ENCODE results near the gene MGA. TPM values are rescaled to one million over a fixed set of nuclear protein-coding genes. Genes with fewer than 3 reads are reported as not detected.

Gene MGA
- total and polyA plus RNA-seq, 2 of the 8 experiments (the other 6 are each of a cell fraction or from before 2014, with no cell fraction given): 7.6 to 53.2 TPM

GRCh38 chr15:41812820-41813375, 152.7 kb downstream of the MGA start:
- H3K9ac ChIP-seq (replicated peaks in 1 of 4; ENCODE audit: extremely low read depth in 1 of 4, low read depth in 3 of 4, low read length in 3 of 4): no peak overlapping the region
- WGBS, 2 experiments (ENCODE audit: extremely low coverage in 1 of 2, insufficient coverage in 1 of 2, insufficient read length in 1 of 2, insufficient replicate concordance in 2 of 2, low coverage in 1 of 2, low lambda C conversion rate in 2 of 2, missing lambda C conversion rate in 1 of 2): 87% methylated on average over 11 of the region's 11 CpGs; no CpG with 5 or more reads in 1 of the 2 experiments
- CTCF ChIA-PET (ENCODE audit: partially characterized antibody): interaction anchor here (0.9 to 13.7 kb wide), 21 partner anchors 8 to 256 kb away, joined by 3 to 283 read pairs (median 4); partner anchors contain the start of gene MAPKBP1

More at GRCh38 chr15:41812820-41813375, 152.7 kb downstream of the MGA start:
- Histone ChIP-seq H2BK20ac (ENCODE audit: low read length) (no peak overlapping the region), H2BK15ac (ENCODE audit: low read length) (no peak overlapping the region), H3K9me3 (ENCODE audit: insufficient read depth in 2 of 2, low read depth in 1 of 2, low read length in 1 of 2) (no peaks in the 10 kb centered on the region), H2BK120ac (replicated peaks; ENCODE audit: low read depth, low read length) (no peak overlapping the region), H3K14ac (ENCODE audit: insufficient read length) (no peak overlapping the region), H2AFZ (ENCODE audit: low read length) (no peak overlapping the region), H3K18ac (ENCODE audit: extremely low read depth, low read length) (no peak overlapping the region), H4K8ac (ENCODE audit: extremely low read depth, insufficient read depth, low read length) (no peak overlapping the region; the same call in 1 of the 2 replicates), H3K79me2 (ENCODE audit: control insufficient read depth in 1 of 2, insufficient read depth in 2 of 2, low read length in 2 of 2) (no peaks in the 10 kb centered on the region), H3K23ac (ENCODE audit: insufficient read length) (no peak overlapping the region), H4K5ac (ENCODE audit: insufficient read length, low read depth, low read length) (no peak overlapping the region), H2BK12ac (ENCODE audit: low read depth, low read length) (no peak overlapping the region), H4K91ac (replicated peaks; ENCODE audit: insufficient read length, low read length) (no peak overlapping the region), H2AK5ac (ENCODE audit: low read depth, low read length) (no peak overlapping the region), H3K79me1 (ENCODE audit: low read depth, low read length) (no peaks in the 10 kb centered on the region), H4K20me1 (replicated peaks in 1 of 2; ENCODE audit: control insufficient read depth in 1 of 2, insufficient read depth in 2 of 2, low read length in 2 of 2) (peaks cover 0 to 1% of the 10 kb centered on the region in 2 experiments), H3K36me3 (ENCODE audit: control insufficient read depth in 2 of 4, insufficient read depth in 4 of 4, low read length in 3 of 4) (peaks cover 0 to 3% (median 1%) of the 10 kb centered on the region in 4 experiments; a peak in 5 of 8 replicates), H3K4me1 (replicated peaks in 1 of 4; ENCODE audit: control insufficient read depth in 3 of 4, insufficient read depth in 4 of 4, low read length in 3 of 4) (no peaks in the 10 kb centered on the region; a peak in 2 of 7 replicates), H3K56ac (replicated peaks; ENCODE audit: insufficient read length, low read depth, low read length) (no peak overlapping the region), H3K27me3 (replicated peaks in 1 of 4; ENCODE audit: control insufficient read depth in 3 of 4, extremely low read depth in 1 of 4, insufficient read depth in 3 of 4, low read length in 3 of 4) (no peaks in the 10 kb centered on the region), H3K27ac (ENCODE audit: low read depth, low read length) (no peak overlapping the region), H2BK5ac (ENCODE audit: low read depth, low read length) (no peak overlapping the region), H3K4me2 (ENCODE audit: insufficient read depth in 1 of 2, low read depth in 2 of 2, low read length in 2 of 2) (no peak overlapping the region), H3K23me2 (ENCODE audit: low read depth, low read length) (no peaks in the 10 kb centered on the region), H3K4me3 (ENCODE audit: extremely low read depth in 1 of 4, insufficient read depth in 2 of 4, low read depth in 3 of 4, low read length in 4 of 4) (no peak overlapping the region), H3K4ac (replicated peaks; ENCODE audit: insufficient read length, low read depth, low read length) (no peak overlapping the region)
- FAIRE-seq (no peak), DNase-seq (ENCODE audit: low read depth in 1 of 2, low spot score in 2 of 2) (no peak)
- TF ChIP-seq RAD21 (IDR thresholded peaks at IDR 0.05 in 1 of 2, conservative IDR thresholded peaks at IDR 0.05 in 1 of 2; ENCODE audit: low read depth in 2 of 2, low read length in 2 of 2) (no peak), SIRT6 (IDR thresholded peaks at IDR 0.05; ENCODE audit: low read length) (no peak), RXRA (IDR thresholded peaks at IDR 0.05; ENCODE audit: insufficient read depth, low read depth, low read length) (no peak), KDM5A (IDR thresholded peaks at IDR 0.05; ENCODE audit: low read length) (no peak), CBX8 (IDR thresholded peaks at IDR 0.05; ENCODE audit: borderline replicate concordance, low read depth, low read length) (no peak), ATF3 (IDR thresholded peaks at IDR 0.05; ENCODE audit: insufficient read depth, low read depth, low read length) (no peak), SP1 (IDR thresholded peaks at IDR 0.05; ENCODE audit: low read depth, low read length) (no peak), TAF1 (IDR thresholded peaks at IDR 0.05; ENCODE audit: low read depth, low read length) (no peak), ASH2L (IDR thresholded peaks at IDR 0.05; ENCODE audit: low read length) (no peak), HDAC6 (IDR thresholded peaks at IDR 0.05; ENCODE audit: low read depth, low read length) (no peak), HDAC2 (IDR thresholded peaks at IDR 0.05; ENCODE audit: borderline replicate concordance in 1 of 2, low read depth in 2 of 2, low read length in 2 of 2) (no peak), SIX5 (IDR thresholded peaks at IDR 0.05; ENCODE audit: low read depth, low read length) (no peak), SAP30 (IDR thresholded peaks at IDR 0.05; ENCODE audit: insufficient read depth, insufficient replicate concordance, low read length) (no peak)
- POLR2A ChIA-PET (ENCODE audit: partially characterized antibody): interaction anchor here (4.2 kb wide), 1 partner anchor 40 kb away, joined by 23 read pairs; the partner anchor contains the start of gene MAPKBP1

All from H1 (cell line).